Activated CD8-positive, alpha-beta memory T cell treated with anti-CD3 and anti-CD28 coated beads for 4 hours (primary cell): ENCODE data around the gene PVALEF.
"Not testable (repeated sequence)": the region's sequence is repeated elsewhere in the genome, so short reads cannot be mapped to it uniquely, and the experiment has no call there.

ENCODE experiments used
- DNase-seq, 2 donors: peaks; one replicate each; pipeline ENCODE4 v3.0.0-alpha.2; 2020; ENCODE audit warnings: low read depth in 2 of 2

PVALEF gene

GRCh38 chr17:81143717-81144422, 21.4 kb upstream of the PVALEF start:
- DNase-seq: no peak

GRCh38 chr17:81144423-81144781, 20.9 kb upstream of the PVALEF start:
- no peak for DNase-seq

GRCh38 chr17:81146208-81146607, 19.1 kb upstream of the PVALEF start:
- DNase-seq: not testable (repeated sequence)

GRCh38 chr17:81147701-81148100, 17.6 kb upstream of the PVALEF start:
- no peak for DNase-seq

GRCh38 chr17:81148571-81148970, 16.7 kb upstream of the PVALEF start:
- no peak for DNase-seq

- no peak for DNase-seq
Measured at GRCh38 chr17:81148986-81149533, 16.2 kb upstream of the PVALEF start.

- no peak for DNase-seq
Measured at GRCh38 chr17:81150377-81151077, 14.8 kb upstream of the PVALEF start.

GRCh38 chr17:81151278-81151677, 14.0 kb upstream of the PVALEF start:
- no peak for DNase-seq

- no peak for DNase-seq
Measured at GRCh38 chr17:81152288-81152828, 12.9 kb upstream of the PVALEF start.

GRCh38 chr17:81153340-81153803, 11.9 kb upstream of the PVALEF start:
- DNase-seq: no peak

GRCh38 chr17:81154016-81154415, 11.3 kb upstream of the PVALEF start:
- DNase-seq: not testable (repeated sequence)

GRCh38 chr17:81154961-81155360, 10.3 kb upstream of the PVALEF start:
- DNase-seq: no peak

- DNase-seq: no peak
Measured at GRCh38 chr17:81156866-81157805, 8.2 kb upstream of the PVALEF start.

- no peak for DNase-seq
Measured at GRCh38 chr17:81157848-81158687, 7.2 kb upstream of the PVALEF start.

- no peak for DNase-seq
Measured at GRCh38 chr17:81158688-81159590, 6.4 kb upstream of the PVALEF start.

- no peak for DNase-seq
Measured at GRCh38 chr17:81159611-81160265, 5.6 kb upstream of the PVALEF start.

- no peak for DNase-seq
Measured at GRCh38 chr17:81160306-81160705, 5.0 kb upstream of the PVALEF start.

- no peak for DNase-seq
Measured at GRCh38 chr17:81160747-81161453, 4.4 kb upstream of the PVALEF start.

- DNase-seq: no peak
Measured at GRCh38 chr17:81161536-81161935, 3.8 kb upstream of the PVALEF start.
